GM23338 (cell line): ENCODE data around the gene PIK3CB. TPM values are rescaled to one million over a fixed set of nuclear protein-coding genes. Genes with fewer than 3 reads are reported as not detected.
"Not testable (repeated sequence)": the region's sequence is repeated elsewhere in the genome, so short reads cannot be mapped to it uniquely, and the experiment has no call there.

Experiments used
- ATAC-seq: fragments of 200-7000 bp; cut with Tn5 transposase; 3 replicates; pipeline ENCODE4 v1.9.1; 2020
- DNase-seq: peaks from one replicate; pipeline ENCODE4 v3.0.0-alpha.2; 2015; ENCODE audit warnings: low spot score
- H2AFZ ChIP-seq: fragments of 200-600 bp; sonication (generic); 2 replicates; pipeline ENCODE4 v1.8.0; 2016; ENCODE audit warnings: antibody characterized with exemption, mild to moderate bottlenecking, moderate library complexity
- H3F3A ChIP-seq: fragments of 200-600 bp; sonication (generic); replicated peaks from 2 replicates; pipeline ENCODE4 v1.8.0; 2017; ENCODE audit warnings: antibody characterized with exemption, mixed run types, low read depth
- H3K27ac ChIP-seq: fragments of 200-600 bp; sonication (generic); 2 replicates; pipeline ENCODE4 v1.6.1; 2016; ENCODE audit warnings: low read depth
- H3K27me3 ChIP-seq: fragments of 200-600 bp; sonication (generic); 2 replicates; pipeline ENCODE4 v1.8.0; 2016; ENCODE audit warnings: mild to moderate bottlenecking, mixed run types, moderate library complexity; ENCODE audit not compliant: insufficient read depth
- H3K36me3 ChIP-seq: fragments of 200-600 bp; sonication (generic); 2 replicates; pipeline ENCODE4 v1.8.0; 2016; ENCODE audit warnings: mild to moderate bottlenecking; ENCODE audit not compliant: insufficient read depth
- H3K4me1 ChIP-seq: fragments of 200-600 bp; sonication (generic); 2 replicates; pipeline ENCODE4 v1.8.0; 2016; ENCODE audit warnings: mild to moderate bottlenecking, moderate library complexity; ENCODE audit not compliant: insufficient read depth
- H3K4me2 ChIP-seq: fragments of 200-600 bp; sonication (generic); 2 replicates; pipeline ENCODE4 v1.7.1; 2017; ENCODE audit warnings: mixed run types
- H3K4me3 ChIP-seq: fragments of 200-600 bp; sonication (generic); 2 replicates; pipeline ENCODE4 v1.6.1; 2016; ENCODE audit warnings: mixed run types
- H3K79me2 ChIP-seq: fragments of 200-600 bp; sonication (generic); replicated peaks from 2 replicates; pipeline ENCODE4 v1.8.0; 2017; ENCODE audit warnings: mild to moderate bottlenecking; ENCODE audit not compliant: insufficient read depth
- H3K9me2 ChIP-seq: fragments of 200-600 bp; sonication (generic); 2 replicates; pipeline ENCODE4 v1.8.0; 2017; ENCODE audit not compliant: insufficient read depth
- H4K20me1 ChIP-seq: fragments of 200-600 bp; sonication (generic); replicated peaks from 2 replicates; pipeline ENCODE4 v1.8.0; 2017; ENCODE audit warnings: mild to moderate bottlenecking; ENCODE audit not compliant: insufficient read depth
- H3K27ac Mint-ChIP-seq: 2 replicates; pipeline ENCODE4 v1.8.0; 2020; ENCODE audit warnings: inconsistent platforms, mild to moderate bottlenecking, moderate library complexity, mixed read lengths
- H3K27me3 Mint-ChIP-seq: 3 replicates; pipeline ENCODE4 v1.8.0; 2022; ENCODE audit warnings: low read depth, mild to moderate bottlenecking, moderate library complexity, mixed read lengths, inconsistent platforms; ENCODE audit not compliant: insufficient read depth, poor library complexity
- H3K36me3 Mint-ChIP-seq: 3 replicates; pipeline ENCODE4 v1.8.0; 2021; ENCODE audit warnings: low read depth, mild to moderate bottlenecking, inconsistent platforms, moderate library complexity, mixed read lengths
- H3K4me1 Mint-ChIP-seq: 3 replicates; pipeline ENCODE4 v1.8.0; 2020; ENCODE audit warnings: mild to moderate bottlenecking, inconsistent platforms, mixed read lengths
- H3K4me3 Mint-ChIP-seq: 3 replicates; pipeline ENCODE4 v1.8.0; 2021; ENCODE audit warnings: moderate library complexity, mild to moderate bottlenecking, inconsistent platforms, mixed read lengths
- H3K9me3 Mint-ChIP-seq: 3 replicates; pipeline ENCODE4 v1.8.0; 2020; ENCODE audit warnings: moderate library complexity, mild to moderate bottlenecking, inconsistent platforms, mixed read lengths
- EZH2 ChIP-seq: fragments of 200-600 bp; sonication (generic); IDR thresholded peaks from one replicate; pipeline ENCODE4 v1.8.0; 2017; ENCODE audit warnings: antibody characterized with exemption, mild to moderate bottlenecking, low read depth; ENCODE audit not compliant: unreplicated experiment
- EZH2phosphoT487 ChIP-seq: fragments of 200-600 bp; sonication (generic); IDR thresholded peaks from one replicate; pipeline ENCODE4 v1.8.1; 2018; ENCODE audit warnings: antibody characterized with exemption; ENCODE audit not compliant: unreplicated experiment
- NANOG ChIP-seq: IDR thresholded peaks from 2 replicates; pipeline ENCODE4 v1.6.1; 2016; ENCODE audit warnings: antibody characterized with exemption, borderline replicate concordance
- POLR2AphosphoS5 ChIP-seq: IDR thresholded peaks from 2 replicates; pipeline ENCODE4 v1.6.1; 2016; ENCODE audit warnings: antibody characterized with exemption, low read depth
- ZNF114 ChIP-seq: fragments of 250-450 bp; sonication (Bioruptor Pico); IDR thresholded peaks from 2 replicates; pipeline ENCODE4 v1.5.0; 2020; ENCODE audit warnings: mild to moderate bottlenecking, moderate library complexity
- ZNF331 ChIP-seq: fragments of 250-450 bp; sonication (Bioruptor Pico); IDR thresholded peaks from 2 replicates; pipeline ENCODE4 v1.5.0; 2020; ENCODE audit warnings: low read depth, mild to moderate bottlenecking, moderate library complexity
- polyA plus RNA-seq: library from polyadenylated mRNA; unstranded; fragments of >200 nt; fragmentation: Nextera tagmentation; extraction: Ambion mirVana; gene quantifications from 2 replicates; pipeline ENCODE4 v1.2.1, GENCODE V29; 2016
- total RNA-seq: library from RNA; depleted of rRNA; stranded (reverse); fragments of >200 nt; shearing (Covaris generic); gene quantifications from 2 replicates; pipeline ENCODE4 v1.2.3, GENCODE V29; 2014
- TF ChIP-seq, protein P1 (sequence below): fragments of 250-450 bp; sonication (Bioruptor Pico); IDR thresholded peaks from 2 replicates; pipeline ENCODE4 v1.5.0; 2020; ENCODE audit warnings: mild to moderate bottlenecking, moderate library complexity
- TF ChIP-seq, protein P2 (sequence below), 2 experiments: fragments of 200-600 bp in 1 of 2; sonication (generic) in 1 of 2; conservative IDR thresholded peaks; 2 replicates each; pipeline versions ENCODE4 v1.5.1 to v1.6.1; 2016 to 2017; ENCODE audit warnings: antibody characterized with exemption in 2 of 2, low read depth in 2 of 2, mild to moderate bottlenecking in 2 of 2, moderate library complexity in 1 of 2

PIK3CB gene
- total and polyA plus RNA-seq, 2 experiments from 2014 or later: 13.3 to 32.4 TPM

DNA sequence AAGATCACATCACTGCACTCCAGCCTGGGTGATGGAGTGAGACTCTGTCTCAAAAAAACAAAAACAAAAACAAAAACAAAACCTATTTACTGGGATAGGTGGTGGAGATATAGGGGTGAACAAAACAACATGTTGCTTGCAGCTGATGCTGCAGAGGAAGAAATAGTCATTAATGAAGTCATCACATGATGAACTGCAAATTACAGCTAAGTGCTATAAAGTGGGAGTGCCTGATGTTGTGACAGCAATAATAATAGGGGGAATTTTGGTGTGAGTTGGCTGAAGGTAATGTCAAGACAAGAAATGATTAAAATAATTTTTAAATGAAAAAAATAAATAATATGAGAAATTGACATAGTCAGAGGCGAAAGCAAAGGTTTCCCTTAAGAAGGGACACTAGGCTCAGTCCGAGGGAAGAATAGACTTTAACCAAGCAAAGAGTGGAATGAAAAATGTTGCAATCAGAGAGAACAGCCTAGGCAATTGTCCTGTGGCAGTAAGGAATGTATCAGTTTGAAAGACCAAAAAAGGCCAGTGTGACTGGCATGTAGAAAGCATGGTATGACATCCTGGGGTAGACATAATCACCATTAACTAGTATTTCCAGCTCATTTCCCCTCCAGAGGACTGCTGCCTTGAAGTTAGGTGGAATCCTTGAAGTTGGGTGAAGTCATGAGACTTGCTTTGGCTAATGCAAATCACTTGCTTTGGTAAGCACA lies 14.7 kb upstream of the PIK3CB start (continued):
- TF ChIP-seq, protein P1, sequence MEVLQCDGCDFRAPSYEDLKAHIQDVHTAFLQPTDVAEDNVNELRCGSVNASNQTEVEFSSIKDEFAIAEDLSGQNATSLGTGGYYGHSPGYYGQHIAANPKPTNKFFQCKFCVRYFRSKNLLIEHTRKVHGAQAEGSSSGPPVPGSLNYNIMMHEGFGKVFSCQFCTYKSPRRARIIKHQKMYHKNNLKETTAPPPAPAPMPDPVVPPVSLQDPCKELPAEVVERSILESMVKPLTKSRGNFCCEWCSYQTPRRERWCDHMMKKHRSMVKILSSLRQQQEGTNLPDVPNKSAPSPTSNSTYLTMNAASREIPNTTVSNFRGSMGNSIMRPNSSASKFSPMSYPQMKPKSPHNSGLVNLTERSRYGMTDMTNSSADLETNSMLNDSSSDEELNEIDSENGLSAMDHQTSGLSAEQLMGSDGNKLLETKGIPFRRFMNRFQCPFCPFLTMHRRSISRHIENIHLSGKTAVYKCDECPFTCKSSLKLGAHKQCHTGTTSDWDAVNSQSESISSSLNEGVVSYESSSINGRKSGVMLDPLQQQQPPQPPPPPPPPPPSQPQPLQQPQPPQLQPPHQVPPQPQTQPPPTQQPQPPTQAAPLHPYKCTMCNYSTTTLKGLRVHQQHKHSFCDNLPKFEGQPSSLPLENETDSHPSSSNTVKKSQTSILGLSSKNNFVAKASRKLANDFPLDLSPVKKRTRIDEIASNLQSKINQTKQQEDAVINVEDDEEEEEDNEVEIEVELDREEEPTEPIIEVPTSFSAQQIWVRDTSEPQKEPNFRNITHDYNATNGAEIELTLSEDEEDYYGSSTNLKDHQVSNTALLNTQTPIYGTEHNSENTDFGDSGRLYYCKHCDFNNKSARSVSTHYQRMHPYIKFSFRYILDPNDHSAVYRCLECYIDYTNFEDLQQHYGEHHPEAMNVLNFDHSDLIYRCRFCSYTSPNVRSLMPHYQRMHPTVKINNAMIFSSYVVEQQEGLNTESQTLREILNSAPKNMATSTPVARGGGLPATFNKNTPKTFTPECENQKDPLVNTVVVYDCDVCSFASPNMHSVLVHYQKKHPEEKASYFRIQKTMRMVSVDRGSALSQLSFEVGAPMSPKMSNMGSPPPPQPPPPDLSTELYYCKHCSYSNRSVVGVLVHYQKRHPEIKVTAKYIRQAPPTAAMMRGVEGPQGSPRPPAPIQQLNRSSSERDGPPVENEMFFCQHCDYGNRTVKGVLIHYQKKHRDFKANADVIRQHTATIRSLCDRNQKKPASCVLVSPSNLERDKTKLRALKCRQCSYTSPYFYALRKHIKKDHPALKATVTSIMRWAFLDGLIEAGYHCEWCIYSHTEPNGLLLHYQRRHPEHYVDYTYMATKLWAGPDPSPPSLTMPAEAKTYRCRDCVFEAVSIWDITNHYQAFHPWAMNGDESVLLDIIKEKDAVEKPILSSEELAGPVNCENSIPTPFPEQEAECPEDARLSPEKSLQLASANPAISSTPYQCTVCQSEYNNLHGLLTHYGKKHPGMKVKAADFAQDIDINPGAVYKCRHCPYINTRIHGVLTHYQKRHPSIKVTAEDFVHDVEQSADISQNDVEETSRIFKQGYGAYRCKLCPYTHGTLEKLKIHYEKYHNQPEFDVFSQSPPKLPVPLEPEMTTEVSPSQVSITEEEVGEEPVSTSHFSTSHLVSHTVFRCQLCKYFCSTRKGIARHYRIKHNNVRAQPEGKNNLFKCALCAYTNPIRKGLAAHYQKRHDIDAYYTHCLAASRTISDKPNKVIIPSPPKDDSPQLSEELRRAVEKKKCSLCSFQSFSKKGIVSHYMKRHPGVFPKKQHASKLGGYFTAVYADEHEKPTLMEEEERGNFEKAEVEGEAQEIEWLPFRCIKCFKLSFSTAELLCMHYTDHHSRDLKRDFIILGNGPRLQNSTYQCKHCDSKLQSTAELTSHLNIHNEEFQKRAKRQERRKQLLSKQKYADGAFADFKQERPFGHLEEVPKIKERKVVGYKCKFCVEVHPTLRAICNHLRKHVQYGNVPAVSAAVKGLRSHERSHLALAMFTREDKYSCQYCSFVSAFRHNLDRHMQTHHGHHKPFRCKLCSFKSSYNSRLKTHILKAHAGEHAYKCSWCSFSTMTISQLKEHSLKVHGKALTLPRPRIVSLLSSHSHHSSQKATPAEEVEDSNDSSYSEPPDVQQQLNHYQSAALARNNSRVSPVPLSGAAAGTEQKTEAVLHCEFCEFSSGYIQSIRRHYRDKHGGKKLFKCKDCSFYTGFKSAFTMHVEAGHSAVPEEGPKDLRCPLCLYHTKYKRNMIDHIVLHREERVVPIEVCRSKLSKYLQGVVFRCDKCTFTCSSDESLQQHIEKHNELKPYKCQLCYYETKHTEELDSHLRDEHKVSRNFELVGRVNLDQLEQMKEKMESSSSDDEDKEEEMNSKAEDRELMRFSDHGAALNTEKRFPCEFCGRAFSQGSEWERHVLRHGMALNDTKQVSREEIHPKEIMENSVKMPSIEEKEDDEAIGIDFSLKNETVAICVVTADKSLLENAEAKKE (CRISPR knock-in tag): no peak
- TF ChIP-seq EZH2phosphoT487: no peak

DNA sequence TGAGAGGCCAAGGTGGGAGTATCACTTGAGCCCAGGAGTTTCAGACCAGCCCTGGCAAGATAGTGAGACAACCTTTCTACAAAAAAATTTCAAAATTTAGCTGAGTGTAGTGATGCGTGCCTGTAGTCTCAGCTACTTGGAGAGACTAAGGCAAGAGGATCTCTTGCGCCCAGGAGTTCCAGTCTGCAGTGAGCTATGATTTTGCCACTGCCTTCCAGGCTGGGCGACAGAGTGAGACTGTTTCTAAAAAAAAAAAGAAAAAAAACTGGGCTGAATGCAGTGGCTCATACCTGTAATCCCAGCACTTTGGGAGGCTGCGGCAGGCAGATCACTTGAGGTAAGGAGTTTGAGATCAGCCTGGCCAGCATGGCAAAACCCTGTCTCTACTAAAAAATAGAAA lies 14.0 kb upstream of the PIK3CB start:
- H3K27ac ChIP-seq: no peak overlapping the region
- Mint-ChIP-seq H3K4me1 (peaks cover 24% of the 10 kb centered on the region), H3K4me3 (no peak overlapping the region), H3K36me3 (no peaks in the 10 kb centered on the region), H3K9me3 (no peaks in the 10 kb centered on the region), H3K27ac (no peak overlapping the region), H3K27me3 (peaks cover 4% of the 10 kb centered on the region)
- no peaks in the 10 kb centered on the region for H3K9me2 ChIP-seq
- H3F3A ChIP-seq: peaks cover 4% of the 10 kb centered on the region; the same call in 1 of the 2 replicates
- H3K36me3 ChIP-seq: no peaks in the 10 kb centered on the region
- no peak overlapping the region for H3K4me2 ChIP-seq
- H3K4me1 ChIP-seq: peaks cover 22% of the 10 kb centered on the region
- H3K27me3 ChIP-seq: no peaks in the 10 kb centered on the region
- H4K20me1 ChIP-seq: no peaks in the 10 kb centered on the region
- DNase-seq: no peak
- no peak overlapping the region for H3K4me3 ChIP-seq
- no peaks in the 10 kb centered on the region for H3K79me2 ChIP-seq
- no peak for TF ChIP-seq ZNF114 (CRISPR knock-in tag)
- TF ChIP-seq ZNF331: no peak
- TF ChIP-seq EZH2: no peak
- TF ChIP-seq, protein P2, sequence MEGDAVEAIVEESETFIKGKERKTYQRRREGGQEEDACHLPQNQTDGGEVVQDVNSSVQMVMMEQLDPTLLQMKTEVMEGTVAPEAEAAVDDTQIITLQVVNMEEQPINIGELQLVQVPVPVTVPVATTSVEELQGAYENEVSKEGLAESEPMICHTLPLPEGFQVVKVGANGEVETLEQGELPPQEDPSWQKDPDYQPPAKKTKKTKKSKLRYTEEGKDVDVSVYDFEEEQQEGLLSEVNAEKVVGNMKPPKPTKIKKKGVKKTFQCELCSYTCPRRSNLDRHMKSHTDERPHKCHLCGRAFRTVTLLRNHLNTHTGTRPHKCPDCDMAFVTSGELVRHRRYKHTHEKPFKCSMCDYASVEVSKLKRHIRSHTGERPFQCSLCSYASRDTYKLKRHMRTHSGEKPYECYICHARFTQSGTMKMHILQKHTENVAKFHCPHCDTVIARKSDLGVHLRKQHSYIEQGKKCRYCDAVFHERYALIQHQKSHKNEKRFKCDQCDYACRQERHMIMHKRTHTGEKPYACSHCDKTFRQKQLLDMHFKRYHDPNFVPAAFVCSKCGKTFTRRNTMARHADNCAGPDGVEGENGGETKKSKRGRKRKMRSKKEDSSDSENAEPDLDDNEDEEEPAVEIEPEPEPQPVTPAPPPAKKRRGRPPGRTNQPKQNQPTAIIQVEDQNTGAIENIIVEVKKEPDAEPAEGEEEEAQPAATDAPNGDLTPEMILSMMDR (conservative IDR thresholded peaks at IDR 0.05; ENCODE audit: low read depth in 2 of 2): no peak
- TF ChIP-seq NANOG: no peak
- TF ChIP-seq POLR2AphosphoS5: no peak
- no peak overlapping the region for H2AFZ ChIP-seq
- ATAC-seq: no peak

DNA sequence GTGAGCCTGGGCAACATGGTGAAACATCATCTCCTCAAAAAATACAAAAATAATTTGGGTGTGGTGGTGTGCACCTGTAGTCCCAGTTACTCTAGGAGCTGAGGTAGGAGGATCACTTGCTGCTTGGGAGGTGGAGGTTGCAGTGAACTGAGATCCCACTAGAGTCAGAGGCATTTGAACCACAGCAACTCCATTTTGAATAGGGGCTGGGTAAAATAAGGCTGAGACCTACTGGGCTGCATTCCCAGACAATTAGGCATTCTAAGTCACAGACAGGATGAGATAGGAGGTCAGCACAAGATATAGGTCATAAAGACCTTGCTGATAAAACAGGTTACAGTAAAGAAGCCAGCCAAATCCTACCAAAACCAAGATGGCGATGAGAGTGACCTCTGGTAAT lies 12.1 kb upstream of the PIK3CB start:
- not testable (repeated sequence) for H3K36me3 ChIP-seq, H3K27me3 Mint-ChIP-seq, H4K20me1 ChIP-seq, H3K36me3 Mint-ChIP-seq, H3K9me3 Mint-ChIP-seq, H3K79me2 ChIP-seq, H3F3A ChIP-seq, DNase-seq, ATAC-seq, H3K9me2 ChIP-seq, H2AFZ ChIP-seq, H3K27me3 ChIP-seq
- Histone ChIP-seq H3K27ac (peak overlapping the region; percentile 98), H3K4me3 (peak overlapping the region; percentile 29; the same call in 1 of the 2 replicates), H3K4me1 (peaks cover 27% of the 10 kb centered on the region), H3K4me2 (peak overlapping the region; percentile 59)
- Mint-ChIP-seq H3K4me3 (peak overlapping the region; percentile 21; the same call in 1 of the 3 replicates), H3K27ac (peak overlapping the region; percentile 97), H3K4me1 (peaks cover 36% of the 10 kb centered on the region)
